Gastrocnemius medialis (tissue), 4 donors: ENCODE results near the gene ZNF232. TPM values are rescaled to one million over a fixed set of nuclear protein-coding genes. Genes with fewer than 3 reads are reported as not detected.

Source experiments
- ATAC-seq, 2 donors: fragments of 150-250 bp; one replicate each; pipeline ENCODE4 v1.9.1; 2016
- DNase-seq, 2 donors: peaks; one replicate each; pipeline ENCODE4 v3.0.0-alpha.2; 2019
- H3K27ac ChIP-seq, 4 donors: fragments of 200-600 bp; sonication (generic); 1 replicate in 1 of 4; 2 replicates in 3 of 4; pipeline ENCODE4 v1.5.1; 2016 to 2018; ENCODE audit warnings: mild to moderate bottlenecking in 2 of 4, moderate library complexity in 1 of 4
- H3K27me3 ChIP-seq, 3 donors: fragments of 200-600 bp; sonication (generic) in 2 of 3; 1 replicate in 1 of 3; 2 replicates in 2 of 3; pipeline versions ENCODE4 v1.5.1 to v1.6.0; 2016 to 2019; ENCODE audit warnings: mild to moderate bottlenecking in 1 of 3, moderate library complexity in 1 of 3
- H3K36me3 ChIP-seq, 2 donors: fragments of 200-600 bp; sonication (generic) in 1 of 2; one replicate each; pipeline ENCODE4 v1.5.1; 2017 to 2018
- H3K4me1 ChIP-seq, 2 donors: fragments of 200-600 bp; sonication (generic) in 1 of 2; one replicate each; pipeline ENCODE4 v1.5.1; 2016 to 2017; ENCODE audit warnings: mild to moderate bottlenecking in 2 of 2
- H3K4me3 ChIP-seq, 4 donors: fragments of 200-600 bp; sonication (generic) in 3 of 4; 1 replicate in 1 of 4; 2 replicates in 3 of 4; pipeline ENCODE4 v1.5.1; 2016 to 2019; ENCODE audit warnings: mild to moderate bottlenecking in 2 of 4
- H3K9me3 ChIP-seq, 3 donors: fragments of 200-600 bp; sonication (generic) in 2 of 3; 1 replicate in 1 of 3; 2 replicates in 2 of 3; pipeline ENCODE4 v1.5.1; 2016 to 2019
- POLR2A ChIP-seq, 2 donors: fragments of 450-650 bp; IDR thresholded peaks; one replicate each; pipeline ENCODE4 v1.6.1; 2017; ENCODE audit warnings: antibody characterized with exemption in 2 of 2, mild to moderate bottlenecking in 2 of 2, moderate library complexity in 2 of 2
- in situ Hi-C, 4 donors: fragments of 200-750 bp; cut with MboI; loops; one replicate each; pipeline versions ENCODE4 v1.15.0 to v1.8.0; 2017; ENCODE audit warnings: low sequenced_read_pairs in 4 of 4
- intact Hi-C: fragments of 100-400 bp; cut with DNase I; formaldehyde crosslinking; loops from one replicate; pipeline ENCODE4 v1.15.1; 2023; ENCODE audit warnings: low total_unique reads
- total RNA-seq, 4 donors: library from RNA; depleted of rRNA; stranded (reverse); fragments of >200 nt; gene quantifications; one replicate each; pipeline versions ENCODE4 v1.1.0 to v1.2.3, GENCODE V29; 2016
- TF ChIP-seq, protein P1 (sequence below), 5 experiments: fragments of 450-650 bp in 3 of 5; fragments of 200-600 bp in 2 of 5; sonication (generic) in 2 of 5; IDR thresholded peaks in 4 of 5; conservative IDR thresholded peaks in 1 of 5; 1 replicate in 4 of 5; 2 replicates in 1 of 5; pipeline ENCODE4 v1.5.1; 2016 to 2019; ENCODE audit warnings: antibody characterized with exemption in 5 of 5, mild to moderate bottlenecking in 3 of 5, moderate library complexity in 3 of 5

ZNF232 gene
- total RNA-seq, 4 donors from 2014 or later = 5.8 to 13.5 (median 7.7) TPM

GRCh38 chr17:5115673-5116651, 4.3 kb upstream of the ZNF232 start, which contains the start of gene USP6:
TSS of gene USP6 (plus strand) at chr17:5116032. CDS start at chr17:5130368, 14,336 bp downstream.
- intact Hi-C loops (no loop called here), in situ Hi-C loops (no loop called here)
- DNase-seq (peak in 1 of 2 donors; percentile 73), ATAC-seq (peak in 1 of 2 donors; percentile 37)
- Histone ChIP-seq H3K4me1 (peaks cover 17 to 19% of the 10 kb centered on the region in 2 donors), H3K27me3 (peaks cover 24% of the 10 kb centered on the region in 3 donors), H3K9me3 (no peaks in the 10 kb centered on the region), H3K27ac (peak within 1 kb of the TSS in 1 of 4 donors; percentile 77), H3K4me3 (peak within 1 kb of the TSS in 1 of 4 donors; percentile 52), H3K36me3 (peaks cover 0 to 11% of the 10 kb centered on the region in 2 donors)
- TF ChIP-seq, protein P1, sequence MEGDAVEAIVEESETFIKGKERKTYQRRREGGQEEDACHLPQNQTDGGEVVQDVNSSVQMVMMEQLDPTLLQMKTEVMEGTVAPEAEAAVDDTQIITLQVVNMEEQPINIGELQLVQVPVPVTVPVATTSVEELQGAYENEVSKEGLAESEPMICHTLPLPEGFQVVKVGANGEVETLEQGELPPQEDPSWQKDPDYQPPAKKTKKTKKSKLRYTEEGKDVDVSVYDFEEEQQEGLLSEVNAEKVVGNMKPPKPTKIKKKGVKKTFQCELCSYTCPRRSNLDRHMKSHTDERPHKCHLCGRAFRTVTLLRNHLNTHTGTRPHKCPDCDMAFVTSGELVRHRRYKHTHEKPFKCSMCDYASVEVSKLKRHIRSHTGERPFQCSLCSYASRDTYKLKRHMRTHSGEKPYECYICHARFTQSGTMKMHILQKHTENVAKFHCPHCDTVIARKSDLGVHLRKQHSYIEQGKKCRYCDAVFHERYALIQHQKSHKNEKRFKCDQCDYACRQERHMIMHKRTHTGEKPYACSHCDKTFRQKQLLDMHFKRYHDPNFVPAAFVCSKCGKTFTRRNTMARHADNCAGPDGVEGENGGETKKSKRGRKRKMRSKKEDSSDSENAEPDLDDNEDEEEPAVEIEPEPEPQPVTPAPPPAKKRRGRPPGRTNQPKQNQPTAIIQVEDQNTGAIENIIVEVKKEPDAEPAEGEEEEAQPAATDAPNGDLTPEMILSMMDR (IDR thresholded peaks at IDR 0.05 in 4 of 5, conservative IDR thresholded peaks at IDR 0.05 in 1 of 5) = no peak
- TF ChIP-seq POLR2A (IDR thresholded peaks at IDR 0.05) = no peak

- Histone ChIP-seq H3K9me3 (no peaks in the 10 kb centered on the region), H3K27ac (peak overlapping the region; percentile 87 to 94 (median 89)), H3K4me1 (peaks cover 14 to 15% of the 10 kb centered on the region in 2 donors), H3K4me3 (peak overlapping the region; percentile 90 to 95 (median 93)), H3K27me3 (peaks cover 14 to 18% (median 15%) of the 10 kb centered on the region in 3 donors), H3K36me3 (peaks cover 3 to 40% of the 10 kb centered on the region in 2 donors)
- DNase-seq (no peak), ATAC-seq (no peak)
- intact Hi-C loops (loop anchor here (5.0 kb wide), 1 partner anchor 81 kb away; the partner anchor contains the start of gene ZNF594), in situ Hi-C loops (no loop called here)
- TF ChIP-seq, protein P1 (IDR thresholded peaks at IDR 0.05 in 4 of 5, conservative IDR thresholded peaks at IDR 0.05 in 1 of 5) = no peak
- no peak for TF ChIP-seq POLR2A (IDR thresholded peaks at IDR 0.05)
Measured at GRCh38 chr17:5110816-5111215, 862 bp downstream of the ZNF232 start.

DNA sequence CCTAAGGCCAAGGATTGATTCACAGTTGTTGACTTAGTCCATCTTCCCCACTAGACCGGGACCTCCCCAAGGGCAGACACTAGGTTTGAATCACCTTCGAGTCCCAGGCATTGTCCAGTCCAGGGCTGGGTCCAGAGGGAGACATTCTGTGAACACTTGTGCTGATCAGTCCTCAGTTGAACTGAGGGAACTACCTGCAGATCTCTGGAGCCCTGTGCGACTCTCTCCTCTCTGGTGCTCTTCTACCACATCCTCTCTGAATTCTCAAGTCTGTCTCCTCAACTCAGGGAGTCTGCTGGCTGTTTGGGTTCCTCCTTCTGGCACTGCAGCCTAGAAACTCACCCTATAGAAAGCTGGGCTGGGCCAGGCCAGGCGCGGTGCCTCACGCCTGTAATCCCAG, 10.8 kb downstream of the ZNF232 start:
- TF ChIP-seq POLR2A (IDR thresholded peaks at IDR 0.05) = no peak
- TF ChIP-seq, protein P1 (IDR thresholded peaks at IDR 0.05 in 4 of 5, conservative IDR thresholded peaks at IDR 0.05 in 1 of 5) = no peak
- Histone ChIP-seq H3K36me3 (peaks cover 0 to 2% of the 10 kb centered on the region in 2 donors), H3K4me1 (peaks cover 0 to 3% of the 10 kb centered on the region in 2 donors), H3K4me3 (no peak overlapping the region), H3K9me3 (peaks cover 0 to 16% (median 0%) of the 10 kb centered on the region in 3 donors), H3K27ac (no peak overlapping the region), H3K27me3 (no peaks in the 10 kb centered on the region)
- ATAC-seq (no peak), DNase-seq (no peak)
- intact Hi-C loops (no loop called here), in situ Hi-C loops (no loop called here)

GRCh38 chr17:5099271-5099670, 12.4 kb downstream of the ZNF232 start:
- intact Hi-C loops = no loop called here

More at GRCh38 chr17:5099271-5099670, 12.4 kb downstream of the ZNF232 start:
- TF ChIP-seq, protein P1 (IDR thresholded peaks at IDR 0.05 in 4 of 5, conservative IDR thresholded peaks at IDR 0.05 in 1 of 5) = no peak
- TF ChIP-seq POLR2A (IDR thresholded peaks at IDR 0.05) = no peak
- ATAC-seq (no peak), DNase-seq (no peak)
- Histone ChIP-seq H3K27me3 (no peaks in the 10 kb centered on the region), H3K4me3 (no peak overlapping the region), H3K9me3 (peaks cover 7 to 30% (median 12%) of the 10 kb centered on the region in 3 donors), H3K27ac (no peak overlapping the region), H3K4me1 (peaks cover 0 to 3% of the 10 kb centered on the region in 2 donors), H3K36me3 (peaks cover 0 to 6% of the 10 kb centered on the region in 2 donors)
- in situ Hi-C loops = no loop called here
